ENCODE measurements around the gene TTLL7. TPM values are rescaled to one million over a fixed set of nuclear protein-coding genes. Genes with fewer than 3 reads are reported as not detected.

TTLL7 gene
- total RNA-seq, 6 experiments from 2014 or later, result 0.92 to 7.2 (median 3.9) TPM

GRCh38 chr1:83932281-83932680 lies 66.7 kb downstream of the TTLL7 start:
- no peak overlapping the region for H3K4me3 ChIP-seq
- no peak overlapping the region for H3K27ac ChIP-seq
- no peaks in the 10 kb centered on the region for H3K36me3 ChIP-seq
- no peaks in the 10 kb centered on the region for H3K9me3 ChIP-seq
- intact Hi-C loops (cut with DNase I), result loop anchor here in 1 of 2 donors (10.0 kb wide), 1 partner anchor 193 kb away; no protein-coding TSS in a partner anchor
- DNase-seq (no peak), ATAC-seq (no peak)
- H3K4me1 ChIP-seq, result peaks cover 0 to 7% (median 0%) of the 10 kb centered on the region in 4 donors
- H3K27me3 ChIP-seq, result no peaks in the 10 kb centered on the region
- TF ChIP-seq POLR2A (IDR thresholded peaks at IDR 0.05) (no peak), CTCF (IDR thresholded peaks at IDR 0.05) (no peak)
- 80% methylated on average over 4 of the region's 4 CpGs for WGBS (ENCODE audit: insufficient coverage, low coverage, low lambda C conversion rate, missing lambda C conversion rate)

GRCh38 chr1:83931658-83932253 lies 67.2 kb downstream of the TTLL7 start:
- Histone ChIP-seq H3K27me3 (no peaks in the 10 kb centered on the region), H3K9me3 (no peaks in the 10 kb centered on the region), H3K27ac (no peak overlapping the region), H3K4me1 (peaks cover 0 to 7% (median 0%) of the 10 kb centered on the region in 4 donors), H3K36me3 (no peaks in the 10 kb centered on the region), H3K4me3 (no peak overlapping the region)
- WGBS (ENCODE audit: insufficient coverage, low coverage, low lambda C conversion rate, missing lambda C conversion rate), result 0% methylated on average over 2 of the region's 2 CpGs
- TF ChIP-seq CTCF (IDR thresholded peaks at IDR 0.05), result peak; percentile 70 to 78 (median 74)
- TF ChIP-seq POLR2A (IDR thresholded peaks at IDR 0.05), result no peak
- DNase-seq (no peak), ATAC-seq (peak; percentile 62 to 86 (median 74))
- intact Hi-C loops (cut with DNase I), result loop anchor here in 1 of 2 donors (10.0 kb wide), 1 partner anchor 193 kb away; no protein-coding TSS in a partner anchor

- Histone ChIP-seq H3K4me3 (no peak overlapping the region), H3K4me1 (peaks cover 0 to 7% (median 0%) of the 10 kb centered on the region in 4 donors), H3K36me3 (no peaks in the 10 kb centered on the region), H3K27ac (peak overlapping the region in 1 of 3 donors; percentile 69), H3K27me3 (no peaks in the 10 kb centered on the region), H3K9me3 (no peaks in the 10 kb centered on the region)
- peak in 2 of 3 donors; percentile 20 to 75 for DNase-seq
- peak; percentile 88 to 93 (median 92) for ATAC-seq
- TF ChIP-seq CTCF (IDR thresholded peaks at IDR 0.05) (no peak), POLR2A (IDR thresholded peaks at IDR 0.05) (no peak)
- intact Hi-C loops (cut with DNase I), result no loop called here
- 36% methylated on average over 1 of the region's 1 CpG for WGBS (ENCODE audit: insufficient coverage, low coverage, low lambda C conversion rate, missing lambda C conversion rate)
Measured at GRCh38 chr1:83929184-83929583, 69.7 kb downstream of the TTLL7 start.

GRCh38 chr1:83928396-83928795 lies 70.5 kb downstream of the TTLL7 start:
- peak; percentile 54 to 79 (median 70) for ATAC-seq
- intact Hi-C loops (cut with DNase I), result no loop called here
- no peak for TF ChIP-seq POLR2A (IDR thresholded peaks at IDR 0.05)
- TF ChIP-seq CTCF (IDR thresholded peaks at IDR 0.05), result no peak
- Histone ChIP-seq H3K4me3 (no peak overlapping the region), H3K9me3 (no peaks in the 10 kb centered on the region), H3K4me1 (peaks cover 0 to 7% (median 0%) of the 10 kb centered on the region in 4 donors), H3K36me3 (no peaks in the 10 kb centered on the region), H3K27ac (peak overlapping the region in 2 of 3 donors; percentile 4 to 69), H3K27me3 (no peaks in the 10 kb centered on the region)
- DNase-seq, result no peak
